ENCODE measurements around the gene TULP3.

The TULP3 gene

DNA sequence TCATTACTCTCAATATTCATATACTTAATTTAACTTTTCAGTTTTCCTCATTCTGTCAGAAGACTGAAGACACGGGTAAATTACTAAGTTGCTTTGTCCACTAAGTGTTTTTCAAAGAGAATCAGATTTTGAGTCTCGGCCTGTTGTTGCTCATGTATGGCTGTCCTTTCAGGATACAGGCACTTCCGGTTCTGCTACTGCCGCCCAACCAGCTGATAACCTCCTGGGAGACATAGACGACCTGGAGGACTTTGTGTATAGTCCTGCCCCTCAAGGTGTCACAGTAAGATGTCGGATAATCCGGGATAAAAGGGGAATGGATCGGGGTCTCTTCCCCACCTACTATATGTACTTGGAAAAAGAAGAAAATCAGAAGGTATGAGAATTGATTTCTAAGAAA is 40.2 kb downstream of the TULP3 start:
- DNase-seq (ENCODE audit: low read depth), result no peak

DNA sequence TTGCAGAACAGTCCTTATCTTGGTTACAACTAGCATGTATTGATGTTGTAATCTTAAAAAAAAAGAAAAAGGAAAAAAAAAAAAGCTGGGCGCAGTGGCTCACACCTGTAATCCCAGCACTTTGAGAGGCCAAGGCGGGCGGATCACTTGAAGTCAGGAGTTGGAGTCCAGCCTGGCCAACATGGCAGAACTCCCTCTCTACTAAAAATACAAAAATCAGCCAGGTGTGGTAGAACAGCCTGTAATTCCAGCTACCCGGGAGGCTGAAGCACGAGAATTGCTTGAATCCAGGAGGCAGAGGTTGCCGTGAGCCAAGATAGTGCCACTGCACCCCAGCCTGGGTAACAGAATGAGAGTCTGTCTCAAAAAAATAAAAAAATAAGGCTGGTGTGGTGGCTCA is 42.9 kb downstream of the TULP3 start:
- DNase-seq (ENCODE audit: low read depth), result no peak

DNA sequence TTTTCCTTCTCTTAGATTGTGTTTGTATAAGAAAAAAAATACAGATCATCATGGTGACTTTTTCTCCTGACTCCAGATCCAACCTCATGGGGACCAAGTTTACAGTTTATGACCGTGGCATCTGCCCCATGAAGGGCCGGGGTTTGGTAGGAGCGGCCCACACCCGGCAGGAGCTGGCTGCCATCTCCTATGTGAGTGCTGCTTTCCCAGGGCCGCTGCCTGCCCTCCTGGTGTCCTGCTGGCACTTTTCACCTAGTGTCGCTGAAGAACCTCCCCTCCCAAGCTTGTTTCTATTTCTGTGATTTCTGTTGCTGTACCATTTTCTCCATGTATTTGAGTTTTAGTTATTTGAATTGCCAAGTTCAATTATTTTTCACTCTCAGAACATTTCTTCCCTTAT is 43.7 kb downstream of the TULP3 start:
- no peak for DNase-seq (ENCODE audit: low read depth)

DNA sequence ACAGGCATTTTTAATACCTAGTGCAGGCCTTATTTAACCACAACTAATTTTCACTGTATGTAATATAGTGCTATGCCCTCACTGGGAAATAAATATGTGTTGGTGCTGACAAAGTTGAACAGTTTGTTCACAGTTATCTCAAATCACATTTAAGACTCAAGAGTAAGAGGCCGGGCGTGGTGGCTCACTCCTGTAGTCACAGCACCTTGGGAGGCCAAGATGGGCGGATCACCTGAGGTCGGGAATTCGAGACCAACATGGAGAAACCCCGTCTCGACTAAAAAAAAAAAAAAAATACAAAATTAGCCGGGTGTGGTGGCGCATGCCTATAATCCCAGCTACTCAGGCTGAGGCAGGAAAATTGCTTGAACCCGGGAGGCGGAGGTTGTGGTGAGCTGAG is 45.6 kb downstream of the TULP3 start:
- DNase-seq (ENCODE audit: low read depth), result no peak

DNA sequence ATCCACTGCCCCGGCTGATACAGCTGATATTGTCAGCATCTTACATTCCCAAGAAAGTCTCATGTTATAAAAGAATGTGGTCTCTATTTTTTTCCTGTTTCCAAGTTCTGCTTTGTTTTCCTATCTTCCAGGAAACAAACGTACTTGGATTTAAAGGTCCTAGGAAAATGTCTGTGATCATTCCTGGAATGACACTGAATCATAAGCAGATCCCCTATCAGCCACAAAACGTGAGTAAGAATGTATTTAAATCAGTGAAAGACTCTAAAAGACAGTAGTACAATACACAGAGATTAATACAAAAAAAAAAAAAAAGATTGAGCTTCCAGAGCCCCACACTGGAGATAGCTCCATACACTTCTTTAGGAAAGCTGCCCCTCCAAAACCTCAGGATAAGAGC is 46.8 kb downstream of the TULP3 start:
- no peak for DNase-seq (ENCODE audit: low read depth)

DNA sequence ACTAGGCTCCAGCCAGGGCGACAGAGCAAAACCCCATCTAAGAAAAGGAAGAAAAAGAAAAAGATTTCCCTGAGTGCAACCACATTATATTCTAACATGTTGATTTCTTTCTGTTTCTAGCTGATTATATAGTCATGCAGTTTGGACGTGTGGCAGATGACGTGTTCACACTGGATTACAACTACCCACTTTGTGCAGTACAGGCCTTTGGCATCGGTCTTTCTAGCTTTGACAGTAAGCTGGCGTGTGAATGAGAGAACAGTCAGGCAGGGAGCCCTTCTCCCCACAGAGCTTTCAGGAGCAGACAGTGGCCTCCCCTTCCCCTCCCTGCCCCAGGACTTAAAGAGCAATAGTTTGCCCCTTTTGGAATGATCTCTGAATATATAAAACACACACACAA is 48.5 kb downstream of the TULP3 start:
- DNase-seq (ENCODE audit: low read depth), result no peak

DNA sequence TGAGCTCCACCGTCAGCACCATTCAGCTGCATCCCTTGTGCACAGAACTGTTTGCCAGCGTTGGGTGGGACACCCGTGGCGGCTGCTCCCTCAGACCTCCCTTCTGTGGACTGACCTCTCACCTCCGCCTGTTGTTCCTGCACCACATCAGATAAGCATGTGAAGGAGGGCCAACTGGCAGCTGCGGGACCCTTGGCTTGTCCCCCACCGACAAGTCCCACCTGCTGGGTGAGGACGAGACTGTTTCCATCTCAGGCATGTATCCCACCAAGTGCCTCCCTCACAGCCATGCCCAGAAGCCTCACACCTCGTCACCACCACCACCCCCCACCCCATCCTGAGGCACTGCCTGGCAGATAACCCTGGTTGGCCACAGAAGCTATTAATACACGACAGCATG is 49.9 kb downstream of the TULP3 start:
- no peak for DNase-seq (ENCODE audit: low read depth)

DNA sequence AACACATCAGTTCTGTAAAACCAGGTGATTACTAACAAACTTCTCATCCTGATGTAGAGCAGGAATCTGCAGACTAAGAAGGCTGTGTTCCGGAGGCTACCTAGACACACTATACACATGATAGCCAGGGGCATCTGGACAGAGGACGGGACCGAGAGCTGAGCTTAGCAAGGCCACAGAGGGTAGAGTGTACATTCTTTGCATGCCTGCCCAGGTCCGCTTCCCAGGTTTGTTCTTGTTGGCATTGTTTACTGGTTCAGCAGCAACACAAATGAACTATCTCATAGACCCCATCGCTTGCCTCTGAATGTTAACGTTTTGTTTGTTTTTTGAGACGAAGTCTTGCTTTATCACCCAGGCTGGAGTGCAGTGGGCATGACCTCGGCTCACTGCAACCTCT is 50.8 kb downstream of the TULP3 start:
- no peak for DNase-seq (ENCODE audit: low read depth)

- peak; percentile 4 for DNase-seq (ENCODE audit: low read depth)
These were observed 53.8 kb downstream of the TULP3 start for GRCh38 chr12:2944401-2945047.

DNA sequence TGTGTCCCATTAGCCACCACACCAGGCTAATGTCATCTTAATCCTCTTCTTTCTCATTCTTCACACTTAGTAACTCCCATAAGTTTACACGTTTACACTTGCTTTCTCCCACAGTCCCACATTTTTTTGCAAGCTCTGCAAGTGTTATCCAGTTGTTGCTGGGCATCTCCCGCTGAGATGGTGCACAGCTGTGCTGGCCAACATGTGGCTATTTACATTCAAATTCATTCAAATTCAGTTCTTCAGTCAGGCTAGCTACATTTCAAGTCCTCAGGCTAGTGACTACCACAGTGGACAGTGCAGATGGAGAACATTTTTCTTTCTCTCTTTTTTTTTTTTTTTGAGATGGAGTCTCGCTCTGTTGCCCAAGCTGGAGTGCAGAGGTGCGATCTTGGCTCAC is 58.7 kb downstream of the TULP3 start:
- DNase-seq (ENCODE audit: low read depth), result no peak

DNA sequence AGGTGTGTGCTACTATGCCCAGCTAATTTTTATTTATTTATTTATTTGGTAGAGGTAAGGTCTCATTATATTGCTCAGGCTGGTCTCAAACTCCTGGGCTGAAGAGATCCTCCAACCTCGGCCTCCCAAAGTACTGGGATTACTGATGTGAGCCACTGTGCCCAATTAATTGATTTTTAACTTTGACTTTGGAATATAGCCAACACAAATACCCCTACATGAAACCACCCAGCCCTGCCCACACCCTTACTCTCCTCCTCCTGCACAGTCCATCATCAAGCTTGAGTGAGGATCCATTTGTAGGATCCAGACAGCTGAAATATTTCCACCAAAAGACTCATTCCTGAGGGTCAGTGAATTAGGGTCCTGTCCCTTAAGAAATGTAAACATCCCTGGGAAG is 65.2 kb downstream of the TULP3 start:
- DNase-seq (ENCODE audit: low read depth), result no peak

GRCh38 chr12:2957816-2958431 is 67.2 kb downstream of the TULP3 start:
- DNase-seq (ENCODE audit: low read depth), result no peak

DNA sequence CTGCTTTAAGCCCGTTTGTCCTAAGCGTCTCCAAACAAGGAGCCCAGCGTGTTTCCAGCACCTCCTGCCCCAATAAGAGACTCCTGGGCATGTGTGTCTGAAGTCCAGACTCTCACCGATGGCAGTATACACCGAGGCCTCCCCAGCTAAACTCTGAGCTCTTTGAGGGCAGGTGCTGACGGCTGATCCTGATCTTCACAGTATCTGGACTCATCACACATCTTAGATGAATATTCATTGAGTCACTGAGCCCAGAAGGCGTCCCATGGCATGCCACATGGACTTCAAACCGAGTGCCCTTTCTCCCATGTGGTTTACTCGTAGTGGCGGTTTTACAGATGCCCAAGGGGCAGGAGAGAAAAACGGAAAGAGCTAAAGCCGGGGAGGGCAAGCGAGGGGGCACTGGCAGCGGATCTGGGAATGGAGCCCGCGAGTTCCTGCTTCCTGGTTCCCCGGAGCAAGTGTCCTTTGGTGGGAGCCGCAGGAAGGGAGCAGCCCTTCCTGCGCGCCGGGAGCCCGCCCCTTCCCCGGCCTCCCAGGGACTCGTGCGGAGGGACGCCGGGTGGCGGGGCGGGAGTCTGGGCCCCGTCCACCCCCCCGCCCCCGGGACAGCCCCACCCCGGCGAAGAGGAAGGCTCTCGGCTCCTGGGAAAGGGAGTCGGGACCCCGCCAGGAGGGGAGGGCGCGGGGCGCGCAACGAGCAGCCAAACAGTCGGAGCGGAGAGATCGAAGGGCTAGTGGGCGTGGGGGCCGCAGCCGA is 67.9 kb downstream of the TULP3 start:
- DNase-seq (ENCODE audit: low read depth), result no peak

GRCh38 chr12:2959192-2959504 is 68.5 kb downstream of the TULP3 start, which contains the start of gene TEAD4:
TSS of gene TEAD4 (plus strand) at chr12:2959397.
- no peak for DNase-seq (ENCODE audit: low read depth)

DNA sequence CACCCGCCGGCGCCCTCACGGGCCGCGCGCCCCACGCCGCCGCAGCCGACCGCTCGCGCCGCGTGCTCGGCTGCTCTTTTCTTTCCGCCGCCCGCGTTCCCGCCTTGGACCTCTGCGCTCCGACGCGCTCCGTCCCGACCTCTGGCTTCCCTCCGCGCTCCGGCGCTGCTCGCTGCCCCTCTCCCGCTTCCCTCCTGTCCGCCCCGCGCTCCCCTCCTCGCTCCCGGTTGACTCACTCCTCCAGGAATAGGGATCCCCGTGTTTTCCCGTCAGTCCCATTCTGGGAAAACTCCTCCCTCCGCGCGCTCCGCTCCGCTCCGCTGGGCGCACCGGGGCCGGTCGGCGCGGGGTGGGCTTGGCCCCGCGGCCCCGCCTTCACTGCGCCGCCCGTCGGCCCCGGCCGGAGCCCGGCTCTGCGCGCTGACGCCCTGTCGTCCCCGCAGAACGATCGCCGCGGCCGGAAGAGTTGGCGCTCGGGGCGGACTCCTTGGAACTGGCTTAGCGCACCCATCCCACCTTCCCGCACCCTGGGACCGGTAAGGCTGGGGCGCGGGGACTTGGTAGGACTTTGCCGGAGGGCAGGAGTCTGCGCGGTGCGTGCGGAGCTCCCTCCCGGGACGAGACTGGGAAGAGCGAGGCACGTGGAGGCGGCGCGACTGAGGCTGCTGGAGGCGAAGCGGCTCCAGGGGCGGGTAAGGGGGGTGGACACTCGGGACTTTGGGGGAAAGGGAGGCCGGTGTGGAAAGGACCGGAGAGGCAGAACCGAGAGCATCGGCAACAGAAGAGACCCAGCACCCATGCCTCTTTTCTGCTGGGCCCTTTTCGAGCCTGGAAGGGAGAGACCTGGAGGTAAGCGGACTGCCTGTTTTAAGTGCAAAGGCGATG is 69.1 kb downstream of the TULP3 start:
- DNase-seq (ENCODE audit: low read depth), result no peak

GRCh38 chr12:2960390-2960956 is 69.8 kb downstream of the TULP3 start:
- DNase-seq (ENCODE audit: low read depth), result no peak

DNA sequence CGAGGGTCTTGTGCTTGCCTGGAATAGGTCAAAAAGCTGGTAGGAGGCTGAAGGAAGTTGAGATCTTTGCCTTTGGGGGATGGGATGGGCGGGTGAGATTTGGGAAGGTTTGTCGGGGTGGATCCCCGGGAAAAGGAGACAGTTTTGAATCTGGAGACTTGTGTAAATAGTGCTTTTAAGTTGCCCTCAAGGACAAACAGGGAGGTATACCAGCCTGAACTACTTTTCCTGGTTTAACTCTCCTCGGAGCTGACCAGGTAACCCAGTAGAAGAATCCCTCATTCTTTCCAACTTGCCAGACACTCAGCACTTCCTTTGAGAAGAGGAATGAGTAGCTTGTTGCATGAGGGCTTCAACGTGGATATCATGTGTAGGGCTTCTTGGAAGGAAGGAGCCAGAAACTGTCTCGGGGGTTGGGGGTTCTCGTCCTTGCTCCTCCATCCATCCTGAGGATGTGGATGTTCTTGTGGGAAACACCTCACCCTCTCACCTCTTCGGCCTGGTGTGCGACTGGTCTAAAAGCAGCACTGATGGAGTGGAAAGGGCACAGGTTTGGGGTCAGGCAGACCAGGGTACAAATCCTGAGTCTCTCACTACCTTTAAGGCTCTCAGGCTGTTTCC is 70.4 kb downstream of the TULP3 start:
- no peak for DNase-seq (ENCODE audit: low read depth)

- no peak for DNase-seq (ENCODE audit: low read depth)
These were observed 71.0 kb downstream of the TULP3 start for GRCh38 chr12:2961705-2962104.

- DNase-seq (ENCODE audit: low read depth), result no peak
These were observed 72.6 kb downstream of the TULP3 start for GRCh38 chr12:2963154-2963759.

- DNase-seq (ENCODE audit: low read depth), result no peak
These were observed 73.1 kb downstream of the TULP3 start for GRCh38 chr12:2963760-2964292.

DNA sequence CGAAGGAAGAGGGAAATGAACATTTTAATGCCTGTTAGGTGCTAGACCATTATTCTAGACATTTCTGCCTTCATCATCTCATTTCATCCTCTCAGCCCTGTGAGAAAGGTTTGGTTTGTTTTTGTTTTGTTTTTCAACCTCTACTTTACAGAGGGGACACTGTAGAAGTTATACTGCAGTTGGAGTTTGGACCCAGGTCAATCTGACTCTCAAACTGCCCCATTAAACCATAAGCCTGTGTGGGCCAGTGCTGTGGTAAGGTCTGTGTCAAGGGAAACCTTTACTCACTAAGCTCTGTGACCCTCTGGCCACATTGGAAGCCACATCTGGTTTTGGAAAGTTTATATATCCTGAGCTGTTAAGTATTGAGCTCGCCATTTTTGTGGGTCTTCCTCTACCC is 77.0 kb downstream of the TULP3 start:
- no peak for DNase-seq (ENCODE audit: low read depth)
